T-cell (primary cell): ENCODE measurements around the gene DYNC1LI2. TPM values are rescaled to one million over a fixed set of nuclear protein-coding genes. Genes with fewer than 3 reads are reported as not detected.

Experiments used
- ATAC-seq, 4 experiments: fragments of 200-7000 bp in 3 of 4; fragments of 150-1000 bp in 1 of 4; cut with Tn5 transposase; replicated peaks in 1 of 4; 1 replicate in 3 of 4; 2 replicates in 1 of 4; pipeline ENCODE4 v1.10.0; 2021; ENCODE audit warnings: moderate library complexity in 3 of 4, mild to moderate bottlenecking in 2 of 4, moderate number of reproducible peaks in 1 of 4
- CTCF ChIA-PET, 2 donors: fragments of 300-600 bp; sonication (Branson Sonifier 250); formaldehyde crosslinking; loops; one replicate each; lab custom pipeline; 2022; ENCODE audit warnings: antibody characterized with exemption in 2 of 2; lab: Charles Lee
- POLR2A ChIA-PET, 2 donors: fragments of 300-600 bp; sonication (Branson Sonifier 250); formaldehyde crosslinking; loops; one replicate each; lab custom pipeline; 2022; ENCODE audit warnings: antibody characterized with exemption in 2 of 2; lab: Charles Lee
- DNase-seq, 35 experiments: peaks; one replicate each; pipeline versions ENCODE4 v3.0.0 to v3.0.0-alpha.2; 2013 to 2023
- H3K27ac ChIP-seq: one replicate; pipeline ENCODE4 v1.5.1; 2013; ENCODE audit warnings: low read length
- H3K27me3 ChIP-seq, 2 experiments: replicated peaks in 1 of 2; 1 replicate in 1 of 2; 2 replicates in 1 of 2; pipeline versions ENCODE4 v1.6.1 to v1.7.0; 2013; ENCODE audit warnings: low read length in 1 of 2, mixed read lengths in 1 of 2; ENCODE audit not compliant: control insufficient read depth in 2 of 2, insufficient read depth in 2 of 2; ENCODE audit errors: extremely low read depth in 1 of 2
- H3K36me3 ChIP-seq, 2 donors: 1 replicate in 1 of 2; 2 replicates in 1 of 2; pipeline versions ENCODE4 v1.6.1 to v1.7.0; 2013; ENCODE audit warnings: low read length in 1 of 2; ENCODE audit not compliant: control insufficient read depth in 2 of 2, insufficient read depth in 1 of 2; ENCODE audit errors: extremely low read depth in 1 of 2
- H3K4me1 ChIP-seq, 2 experiments: 1 replicate in 1 of 2; 2 replicates in 1 of 2; pipeline versions ENCODE4 v1.6.1 to v1.7.0; 2013; ENCODE audit warnings: low read length in 2 of 2, mixed read lengths in 1 of 2; ENCODE audit not compliant: insufficient read depth in 2 of 2, control insufficient read depth in 1 of 2; ENCODE audit errors: extremely low read depth in 1 of 2
- H3K4me3 ChIP-seq, 2 donors: 1 replicate in 1 of 2; 2 replicates in 1 of 2; pipeline versions ENCODE4 v1.5.1 to v1.7.0; 2013; ENCODE audit warnings: mild to moderate bottlenecking in 2 of 2, low read length in 1 of 2, moderate library complexity in 1 of 2; ENCODE audit not compliant: control insufficient read depth in 1 of 2; ENCODE audit errors: extremely low read depth in 1 of 2
- H3K9me3 ChIP-seq: 2 replicates; pipeline ENCODE4 v1.7.0; 2013
- H3K27ac Mint-ChIP-seq, 2 donors: one replicate each; pipeline ENCODE4 v1.8.0; 2020 to 2021; ENCODE audit warnings: mild to moderate bottlenecking in 2 of 2, mixed read lengths in 2 of 2
- H3K27me3 Mint-ChIP-seq, 2 donors: one replicate each; pipeline ENCODE4 v1.8.0; 2021 to 2022; ENCODE audit warnings: mixed read lengths in 2 of 2
- H3K36me3 Mint-ChIP-seq: one replicate; pipeline ENCODE4 v1.8.0; 2021; ENCODE audit warnings: mixed read lengths
- H3K4me1 Mint-ChIP-seq, 3 donors: one replicate each; pipeline ENCODE4 v1.8.0; 2020 to 2022; ENCODE audit warnings: mixed read lengths in 3 of 3, mild to moderate bottlenecking in 1 of 3
- H3K4me3 Mint-ChIP-seq, 3 donors: one replicate each; pipeline ENCODE4 v1.8.0; 2020 to 2022; ENCODE audit warnings: mild to moderate bottlenecking in 3 of 3, mixed read lengths in 3 of 3, moderate library complexity in 3 of 3
- H3K9me3 Mint-ChIP-seq, 3 donors: one replicate each; pipeline ENCODE4 v1.8.0; 2020 to 2022; ENCODE audit warnings: mixed read lengths in 3 of 3
- WGBS: methylation state at CpG from one replicate; pipeline ENCODE4 v1.1.5; 2013; ENCODE audit warnings: missing lambda C conversion rate; ENCODE audit not compliant: insufficient coverage; 5-methylcytosine and 5-hydroxymethylcytosine counted together
- total RNA-seq, 35 experiments: library from RNA in 6 of 35; stranded (reverse) in 6 of 35; fragments of 120-200 nt in 1 of 35; gene quantifications; one replicate each; pipeline versions ENCODE4 v1.2.1 to v1.2.4 and lab custom pipeline; 2013 to 2026

Gene DYNC1LI2
- total RNA-seq, 5 donors from 2014 or later (not counting 1 experiment from before 2014, with no cell fraction given) = 69.9 to 92.1 (median 81.3) TPM

- ChIA-PET POLR2A (no interaction called here), CTCF (interaction anchor here in 1 of 2 donors (0.8 to 1.9 kb wide), 2 partner anchors 34 to 99 kb away, joined by 3 to 5 read pairs; partner anchors contain the start of gene NAE1)
- Histone ChIP-seq H3K4me1 (no peaks in the 10 kb centered on the region), H3K9me3 (no peaks in the 10 kb centered on the region), H3K27me3 (no peaks in the 10 kb centered on the region), H3K4me3 (no peak overlapping the region), H3K36me3 (peaks cover 13 to 87% of the 10 kb centered on the region in 2 donors), H3K27ac (no peak overlapping the region)
- Mint-ChIP-seq H3K27ac (no peak overlapping the region), H3K9me3 (no peaks in the 10 kb centered on the region), H3K4me3 (no peak overlapping the region), H3K36me3 (peaks cover 50% of the 10 kb centered on the region), H3K27me3 (no peaks in the 10 kb centered on the region), H3K4me1 (peaks cover 1 to 11% (median 3%) of the 10 kb centered on the region in 3 donors)
- WGBS = 100% methylated on average over 4 of the region's 7 CpGs
- DNase-seq (no peak), ATAC-seq (no peak)
Measured at GRCh38 chr16:66731101-66731500, 20.3 kb downstream of the DYNC1LI2 start.

- DNase-seq (no peak), ATAC-seq (no peak)
- WGBS = 100% methylated on average over 3 of the region's 4 CpGs
- no peaks in the 10 kb centered on the region for H3K9me3 Mint-ChIP-seq
- H3K27ac ChIP-seq = no peak overlapping the region
- peaks cover 53% of the 10 kb centered on the region for H3K36me3 Mint-ChIP-seq
- CTCF ChIA-PET = interaction anchor here (0.7 to 3.9 kb wide), 4 partner anchors 9 to 165 kb away, joined by 4 to 19 read pairs (median 5); no protein-coding TSS in a partner anchor
- no peaks in the 10 kb centered on the region for H3K4me1 ChIP-seq
- no peak overlapping the region for H3K27ac Mint-ChIP-seq
- H3K36me3 ChIP-seq = peaks cover 27 to 86% of the 10 kb centered on the region in 2 donors
- POLR2A ChIA-PET = interaction anchor here in 1 of 2 donors (1.2 kb wide), 1 partner anchor 8 kb away, joined by 5 read pairs; no protein-coding TSS in a partner anchor
- H3K4me1 Mint-ChIP-seq = peaks cover 1 to 11% (median 3%) of the 10 kb centered on the region in 3 donors
- H3K27me3 ChIP-seq = no peaks in the 10 kb centered on the region
- H3K4me3 ChIP-seq = no peak overlapping the region
- H3K9me3 ChIP-seq = no peaks in the 10 kb centered on the region
- no peak overlapping the region for H3K4me3 Mint-ChIP-seq
- no peaks in the 10 kb centered on the region for H3K27me3 Mint-ChIP-seq
Measured at GRCh38 chr16:66728804-66729203, 22.6 kb downstream of the DYNC1LI2 start.

GRCh38 chr16:66728117-66728787 lies 23.2 kb downstream of the DYNC1LI2 start:
- no peaks in the 10 kb centered on the region for H3K9me3 ChIP-seq
- peaks cover 23 to 86% of the 10 kb centered on the region in 2 donors for H3K36me3 ChIP-seq
- WGBS = no CpG with 5 or more reads among the region's 3 CpGs
- ChIA-PET CTCF (interaction anchor here (0.7 to 3.9 kb wide), 5 partner anchors 9 to 164 kb away, joined by 3 to 19 read pairs (median 5); no protein-coding TSS in a partner anchor), POLR2A (interaction anchor here in 1 of 2 donors (1.2 kb wide), 1 partner anchor 9 kb away, joined by 5 read pairs; no protein-coding TSS in a partner anchor)
- peak; percentile 65 to 76 (median 68) for ATAC-seq
- Mint-ChIP-seq H3K36me3 (peaks cover 54% of the 10 kb centered on the region), H3K27ac (peak overlapping the region in 1 of 2 donors; percentile 82), H3K4me1 (peaks cover 1 to 11% (median 3%) of the 10 kb centered on the region in 3 donors), H3K27me3 (no peaks in the 10 kb centered on the region), H3K4me3 (no peak overlapping the region), H3K9me3 (no peaks in the 10 kb centered on the region)
- H3K27ac ChIP-seq = no peak overlapping the region
- no peaks in the 10 kb centered on the region for H3K27me3 ChIP-seq
- no peak overlapping the region for H3K4me3 ChIP-seq
- peak in 2 of 35 experiments; percentile 15 to 58 for DNase-seq
- H3K4me1 ChIP-seq = no peaks in the 10 kb centered on the region

- no peaks in the 10 kb centered on the region for H3K27me3 Mint-ChIP-seq
- no peak overlapping the region for H3K4me3 ChIP-seq
- H3K4me3 Mint-ChIP-seq = no peak overlapping the region
- no peak overlapping the region for H3K27ac Mint-ChIP-seq
- CTCF ChIA-PET = no interaction called here
- H3K36me3 ChIP-seq = peaks cover 12 to 38% of the 10 kb centered on the region in 2 donors
- H3K4me1 Mint-ChIP-seq = no peaks in the 10 kb centered on the region
- no peaks in the 10 kb centered on the region for H3K9me3 ChIP-seq
- no peaks in the 10 kb centered on the region for H3K27me3 ChIP-seq
- H3K36me3 Mint-ChIP-seq = peaks cover 40% of the 10 kb centered on the region
- DNase-seq = no peak
- WGBS = no CpG with 5 or more reads among the region's 3 CpGs
- H3K27ac ChIP-seq = no peak overlapping the region
- no peak for ATAC-seq
- H3K9me3 Mint-ChIP-seq = no peaks in the 10 kb centered on the region
- no peaks in the 10 kb centered on the region for H3K4me1 ChIP-seq
- POLR2A ChIA-PET = no interaction called here
Measured at GRCh38 chr16:66720766-66721165, 30.6 kb downstream of the DYNC1LI2 start.

GRCh38 chr16:66719246-66719645 lies 32.2 kb downstream of the DYNC1LI2 start:
- CTCF ChIA-PET = no interaction called here

GRCh38 chr16:66717776-66718175 lies 33.6 kb downstream of the DYNC1LI2 start:
- CTCF ChIA-PET = no interaction called here
- POLR2A ChIA-PET = no interaction called here
- ATAC-seq (no peak), DNase-seq (no peak)
- no peaks in the 10 kb centered on the region for H3K4me1 ChIP-seq
- Mint-ChIP-seq H3K4me1 (no peaks in the 10 kb centered on the region), H3K9me3 (no peaks in the 10 kb centered on the region), H3K27ac (no peak overlapping the region), H3K36me3 (peaks cover 18% of the 10 kb centered on the region), H3K27me3 (no peaks in the 10 kb centered on the region), H3K4me3 (no peak overlapping the region)
- H3K4me3 ChIP-seq = no peak overlapping the region
- H3K9me3 ChIP-seq = no peaks in the 10 kb centered on the region
- H3K36me3 ChIP-seq = peaks cover 0 to 12% of the 10 kb centered on the region in 2 donors
- no peak overlapping the region for H3K27ac ChIP-seq
- WGBS = no CpG with 5 or more reads among the region's 4 CpGs
- no peaks in the 10 kb centered on the region for H3K27me3 ChIP-seq

More at GRCh38 chr16:66719246-66719645, 32.2 kb downstream of the DYNC1LI2 start:
- Histone ChIP-seq H3K27ac (no peak overlapping the region), H3K9me3 (no peaks in the 10 kb centered on the region), H3K27me3 (no peaks in the 10 kb centered on the region), H3K4me3 (no peak overlapping the region), H3K4me1 (no peaks in the 10 kb centered on the region), H3K36me3 (peaks cover 5 to 26% of the 10 kb centered on the region in 2 donors)
- DNase-seq (no peak), ATAC-seq (no peak)
- peaks cover 32% of the 10 kb centered on the region for H3K36me3 Mint-ChIP-seq
- H3K9me3 Mint-ChIP-seq = no peaks in the 10 kb centered on the region
- no CpG with 5 or more reads among the region's 4 CpGs for WGBS
- no peaks in the 10 kb centered on the region for H3K4me1 Mint-ChIP-seq
- H3K27ac Mint-ChIP-seq = no peak overlapping the region
- H3K4me3 Mint-ChIP-seq = no peak overlapping the region
- no peaks in the 10 kb centered on the region for H3K27me3 Mint-ChIP-seq
- POLR2A ChIA-PET = no interaction called here
